ENCODE results near the gene SNRPF.

Gene SNRPF

GRCh38 chr12:95859947-95860850 is 1.4 kb downstream of the SNRPF start:
- no peak for DNase-seq

DNA sequence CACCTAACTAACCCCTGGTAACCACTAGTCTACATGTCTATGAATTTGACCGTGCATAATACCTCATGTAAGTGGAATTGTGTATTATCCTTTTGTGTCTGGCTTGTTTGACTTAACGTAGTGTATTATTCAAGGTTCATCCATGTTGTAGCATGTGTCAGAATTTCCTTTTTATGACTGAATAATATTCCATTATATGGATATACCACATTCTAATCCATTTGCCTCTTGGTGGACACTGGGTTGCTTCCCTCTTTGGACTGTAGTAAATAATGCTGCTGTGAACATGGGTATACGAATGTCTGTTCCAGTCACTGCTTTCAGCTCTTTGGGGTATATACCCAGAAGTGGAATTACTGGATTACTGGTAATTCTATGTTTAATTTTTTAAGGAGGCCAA is 3.3 kb downstream of the SNRPF start:
- DNase-seq = no peak

- no peak for DNase-seq
These were observed 4.6 kb downstream of the SNRPF start for GRCh38 chr12:95863337-95863736.

GRCh38 chr12:95870897-95871296 is 12.1 kb downstream of the SNRPF start:
- no peak for DNase-seq

DNA sequence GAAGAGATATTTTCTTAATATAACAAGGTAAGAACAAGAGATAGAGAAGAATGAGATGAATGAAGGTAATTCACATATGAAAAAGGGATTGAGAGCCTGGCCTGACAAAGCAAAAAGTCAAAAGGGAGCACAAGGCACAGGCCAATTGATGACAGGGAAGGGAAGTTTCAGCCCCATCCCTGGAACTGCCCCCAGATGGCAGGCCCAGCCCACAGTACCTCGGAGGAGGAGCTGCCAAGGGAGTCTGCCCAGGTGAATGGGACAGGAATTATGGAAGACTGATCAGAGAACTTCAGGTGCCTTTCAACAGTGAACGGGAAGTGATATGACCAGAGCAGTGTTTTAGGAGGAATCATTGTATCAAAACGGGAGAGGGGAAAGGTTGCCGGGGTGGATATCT is 15.7 kb downstream of the SNRPF start:
- DNase-seq = no peak

- no peak for DNase-seq
These were observed 18.9 kb downstream of the SNRPF start for GRCh38 chr12:95877622-95878021.

DNA sequence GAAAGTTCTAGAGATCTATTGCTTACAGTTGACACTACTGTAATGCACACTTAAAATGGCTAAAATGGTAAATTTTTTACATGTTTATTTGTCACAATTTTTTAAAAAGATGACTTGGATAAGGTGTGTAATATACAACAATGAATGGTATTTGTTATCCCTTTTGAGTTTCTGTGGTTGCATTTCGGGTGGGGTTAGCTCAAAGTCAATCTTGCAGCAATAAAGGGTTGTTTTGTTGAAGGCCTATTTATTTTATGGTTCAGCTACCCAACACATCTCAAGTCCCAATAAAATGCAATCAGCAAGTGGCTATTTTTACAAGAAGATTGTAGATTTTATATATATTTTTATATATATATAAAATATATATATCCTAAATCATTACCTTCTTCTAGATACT is 22.1 kb downstream of the SNRPF start:
- no peak for DNase-seq

- DNase-seq = no peak
These were observed 22.7 kb downstream of the SNRPF start for GRCh38 chr12:95881331-95881955.

GRCh38 chr12:95882080-95882479 is 23.3 kb downstream of the SNRPF start:
- no peak for DNase-seq

- no peak for DNase-seq
These were observed 24.1 kb downstream of the SNRPF start for GRCh38 chr12:95882873-95883272.

GRCh38 chr12:95884998-95885397 is 26.2 kb downstream of the SNRPF start:
- no peak for DNase-seq

DNA sequence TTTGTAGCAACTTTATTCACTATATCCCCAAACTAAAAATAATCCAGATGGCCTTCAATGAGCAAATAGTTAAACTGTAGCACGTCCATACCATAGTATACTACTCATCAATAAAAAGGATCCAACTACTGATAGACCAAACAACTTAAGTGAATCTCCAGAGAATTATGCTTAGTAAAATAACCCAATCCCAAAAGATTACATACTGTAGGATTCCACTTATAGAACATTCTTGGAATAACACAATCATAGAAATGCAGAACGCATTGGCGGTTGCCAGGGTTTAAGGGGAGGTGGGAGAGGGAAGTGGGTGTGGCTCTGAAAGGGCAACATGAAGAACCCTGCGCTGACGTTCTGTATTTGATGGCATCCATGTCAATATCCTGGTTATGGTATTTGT is 28.6 kb downstream of the SNRPF start:
- DNase-seq = no peak

GRCh38 chr12:95890958-95891357 is 32.2 kb downstream of the SNRPF start:
- no peak for DNase-seq

DNA sequence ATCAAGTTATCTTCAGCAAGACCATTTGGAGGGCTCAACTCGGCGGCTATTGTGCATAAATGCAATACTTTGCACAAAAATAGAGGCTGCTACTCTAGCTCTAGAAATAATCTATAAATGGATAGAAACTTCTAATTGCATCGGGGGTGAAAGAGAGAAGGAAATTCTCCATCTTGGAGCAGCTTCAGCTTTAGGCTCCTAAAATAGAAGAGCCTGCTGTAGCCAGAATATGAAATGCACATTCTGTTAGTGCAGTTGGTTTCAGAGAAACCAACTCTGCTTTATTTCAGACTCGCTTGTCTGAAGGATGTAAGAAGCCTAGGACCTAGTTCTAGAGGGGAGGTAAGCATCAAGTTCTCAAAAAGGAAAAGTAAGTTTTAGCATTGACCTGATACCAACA is 38.1 kb downstream of the SNRPF start:
- no peak for DNase-seq

- no peak for DNase-seq
These were observed 39.3 kb downstream of the SNRPF start for GRCh38 chr12:95898081-95898480.

DNA sequence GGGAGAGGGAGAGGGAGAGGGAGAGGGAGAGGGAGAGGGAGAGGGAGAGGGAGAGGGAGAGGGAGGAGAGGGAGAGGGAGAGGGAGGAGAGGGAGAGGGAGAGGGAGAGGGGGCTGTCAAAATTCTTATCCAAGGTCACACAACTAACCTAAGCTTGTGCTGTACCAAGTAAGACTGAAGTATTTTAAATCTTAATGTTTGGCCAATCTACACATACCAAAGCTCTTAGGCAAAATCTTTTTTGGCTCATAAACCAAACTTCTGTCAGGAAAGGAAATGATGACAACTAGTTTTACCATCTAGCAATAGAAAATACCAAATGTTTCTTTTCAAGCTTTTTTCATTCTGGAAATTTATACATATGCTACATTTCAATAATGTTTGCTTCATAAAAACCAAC is 49.8 kb downstream of the SNRPF start:
- no peak for DNase-seq

GRCh38 chr12:95909871-95910270 is 51.1 kb downstream of the SNRPF start:
- DNase-seq = no peak

Measured in activated CD4-positive, CD25-positive, alpha-beta regulatory T cell treated with anti-CD3 and anti-CD28 coated beads, Interleukin-2, amount 50 U/mL, for 72 hours (primary cell).